IMR-90 (cell line): Measurements from ENCODE around the gene TRDMT1. TPM values are rescaled to one million over a fixed set of nuclear protein-coding genes. Genes with fewer than 3 reads are reported as not detected.

ENCODE experiments used
- ATAC-seq: fragments of 200-7000 bp; cut with Tn5 transposase; 2 replicates; pipeline ENCODE4 v1.9.1; 2020; ENCODE audit warnings: low read depth, mild to moderate bottlenecking, moderate library complexity
- BruUV-seq: library from RNA; stranded (reverse); fragments of 400-500 nt; replicated peaks from 2 replicates; lab custom pipeline; 2021; lab: Mats Ljungman, UMichigan
- CTCF ChIA-PET: fragments of 300-600 bp; formaldehyde crosslinking; extraction: SDS; loops from one replicate; lab custom pipeline; 2021; ENCODE audit warnings: antibody characterized with exemption; lab: Yijun Ruan, JAX
- POLR2A ChIA-PET: fragments of 300-600 bp; sonication (Branson Sonifier 250); formaldehyde crosslinking; loops from one replicate; lab custom pipeline; 2022; ENCODE audit warnings: antibody characterized with exemption; ENCODE audit not compliant: unreplicated experiment; lab: Charles Lee
- DNase-seq: peaks from one replicate; pipeline ENCODE4 v3.0.0; 2013
- H2AFZ ChIP-seq: replicated peaks from 2 replicates; pipeline ENCODE3; 2013; ENCODE audit warnings: low read length, mild to moderate bottlenecking; ENCODE audit not compliant: poor library complexity
- H2AK5ac ChIP-seq: 2 replicates; pipeline ENCODE4 v1.6.1; 2013; ENCODE audit warnings: low read depth, low read length, inconsistent platforms
- H2AK9ac ChIP-seq: replicated peaks from 2 replicates; pipeline ENCODE3; 2013; ENCODE audit warnings: mild to moderate bottlenecking, low read depth, low read length, moderate library complexity; ENCODE audit not compliant: poor library complexity
- H2BK120ac ChIP-seq: 2 replicates; pipeline ENCODE4 v1.6.1; 2013; ENCODE audit warnings: low read depth, low read length, inconsistent platforms
- H2BK15ac ChIP-seq: 3 replicates; pipeline ENCODE4 v1.6.1; 2013; ENCODE audit warnings: low read depth, low read length, inconsistent platforms
- H2BK20ac ChIP-seq: 2 replicates; pipeline ENCODE4 v1.6.1; 2013; ENCODE audit warnings: low read depth, mild to moderate bottlenecking, inconsistent platforms, low read length, moderate library complexity
- H2BK5ac ChIP-seq: 2 replicates; pipeline ENCODE4 v1.6.1; 2013; ENCODE audit warnings: mild to moderate bottlenecking, low read depth, low read length, inconsistent platforms; ENCODE audit not compliant: poor library complexity, severe bottlenecking
- H3K14ac ChIP-seq: replicated peaks from 2 replicates; pipeline ENCODE4 v1.6.1; 2013; ENCODE audit warnings: low read depth, low read length, inconsistent platforms
- H3K18ac ChIP-seq: 2 replicates; pipeline ENCODE4 v1.6.1; 2013; ENCODE audit warnings: low read depth, low read length, control low read depth
- H3K23ac ChIP-seq: 2 replicates; pipeline ENCODE4 v1.6.1; 2013; ENCODE audit warnings: low read depth, low read length, inconsistent platforms
- H3K27ac ChIP-seq: 2 replicates; pipeline ENCODE4 v1.5.1; 2013; ENCODE audit warnings: mild to moderate bottlenecking, control low read depth, low read length; ENCODE audit not compliant: insufficient read depth
- H3K27me3 ChIP-seq: 2 replicates; pipeline ENCODE4 v1.6.1; 2013; ENCODE audit warnings: low read length; ENCODE audit not compliant: control insufficient read depth, insufficient read depth
- H3K36me3 ChIP-seq: 2 replicates; pipeline ENCODE4 v1.6.1; 2013; ENCODE audit warnings: low read length, mixed read lengths; ENCODE audit not compliant: control insufficient read depth, insufficient read depth
- H3K4ac ChIP-seq: 2 replicates; pipeline ENCODE4 v1.6.1; 2013; ENCODE audit warnings: low read depth, low read length, inconsistent platforms
- H3K4me1 ChIP-seq: 2 replicates; pipeline ENCODE4 v1.6.1; 2013; ENCODE audit warnings: low read length, mixed read lengths; ENCODE audit not compliant: control insufficient read depth, insufficient read depth
- H3K4me2 ChIP-seq: 2 replicates; pipeline ENCODE4 v1.6.1; 2013; ENCODE audit warnings: low read depth, mild to moderate bottlenecking, control low read depth, low read length, moderate library complexity
- H3K4me3 ChIP-seq: 2 replicates; pipeline ENCODE4 v1.5.1; 2013; ENCODE audit warnings: low read depth, mild to moderate bottlenecking, control low read depth, low read length, moderate library complexity; ENCODE audit not compliant: insufficient read depth
- H3K56ac ChIP-seq: 2 replicates; pipeline ENCODE4 v1.6.1; 2013; ENCODE audit warnings: low read length, inconsistent platforms; ENCODE audit not compliant: insufficient read depth; ENCODE audit errors: extremely low read depth
- H3K79me1 ChIP-seq, 2 experiments: 2 replicates each; pipeline ENCODE4 v1.6.1; 2013; ENCODE audit warnings: low read length in 2 of 2, inconsistent platforms in 1 of 2, low read depth in 1 of 2
- H3K9ac ChIP-seq: 2 replicates; pipeline ENCODE4 v1.6.1; 2013; ENCODE audit warnings: low read depth, low read length, control low read depth
- H3K9me1 ChIP-seq: 2 replicates; pipeline ENCODE4 v1.6.1; 2013; ENCODE audit warnings: low read length, inconsistent platforms; ENCODE audit not compliant: insufficient read depth
- H3K9me3 ChIP-seq: 2 replicates; pipeline ENCODE4 v1.6.1; 2013; ENCODE audit warnings: low read length; ENCODE audit not compliant: control insufficient read depth, insufficient read depth
- H4K20me1 ChIP-seq: 2 replicates; pipeline ENCODE4 v1.6.1; 2013; ENCODE audit warnings: low read length, inconsistent platforms; ENCODE audit not compliant: insufficient read depth
- H4K5ac ChIP-seq: 2 replicates; pipeline ENCODE4 v1.6.1; 2013; ENCODE audit warnings: mild to moderate bottlenecking, low read depth, low read length, control low read depth
- H4K8ac ChIP-seq, 2 experiments: 2 replicates each; pipeline ENCODE4 v1.6.1; 2013; ENCODE audit warnings: low read depth in 2 of 2, low read length in 2 of 2, control low read depth in 1 of 2, inconsistent platforms in 1 of 2
- H4K91ac ChIP-seq: 2 replicates; pipeline ENCODE4 v1.6.1; 2013; ENCODE audit warnings: low read depth, low read length, inconsistent platforms; ENCODE audit not compliant: insufficient read depth
- BHLHE40 ChIP-seq: fragments of 150-350 bp; IDR thresholded peaks from 2 replicates; pipeline ENCODE4 v1.6.1; 2016; ENCODE audit warnings: mild to moderate bottlenecking, low read depth, low read length
- CEBPB ChIP-seq: IDR thresholded peaks from 2 replicates; pipeline ENCODE4 v1.6.1; 2012; ENCODE audit warnings: low read depth, low read length, improper control_type of control experiment
- CHD1 ChIP-seq: IDR thresholded peaks from 2 replicates; pipeline ENCODE4 v1.6.1; 2012; ENCODE audit warnings: low read depth, low read length, improper control_type of control experiment
- CTCF ChIP-seq: conservative IDR thresholded peaks from 2 replicates; pipeline ENCODE4 v1.5.1; 2012; ENCODE audit warnings: mild to moderate bottlenecking, low read depth, low read length, improper control_type of control experiment
- ELK1 ChIP-seq: fragments of 150-350 bp; IDR thresholded peaks from 2 replicates; pipeline ENCODE4 v1.6.1; 2016; ENCODE audit warnings: low read depth, mild to moderate bottlenecking, low read length, moderate library complexity, borderline replicate concordance
- FOS ChIP-seq: fragments of 150-350 bp; IDR thresholded peaks from 2 replicates; pipeline ENCODE4 v1.6.1; 2016; ENCODE audit warnings: low read depth, low read length
- MAFK ChIP-seq: IDR thresholded peaks from 2 replicates; pipeline ENCODE4 v1.6.1; 2012; ENCODE audit warnings: low read depth, low read length, improper control_type of control experiment
- MAZ ChIP-seq: IDR thresholded peaks from 2 replicates; pipeline ENCODE4 v1.6.1; 2012; ENCODE audit warnings: low read depth, mild to moderate bottlenecking, low read length, improper control_type of control experiment, moderate library complexity, borderline replicate concordance
- NFE2L2 ChIP-seq: fragments of 150-350 bp; IDR thresholded peaks from 2 replicates; pipeline ENCODE4 v1.6.1; 2016; ENCODE audit warnings: low read depth, mild to moderate bottlenecking, low read length
- POLR2A ChIP-seq: IDR thresholded peaks from 2 replicates; pipeline ENCODE4 v1.6.1; 2012; ENCODE audit warnings: mild to moderate bottlenecking, low read depth, low read length
- RAD21 ChIP-seq: IDR thresholded peaks from 2 replicates; pipeline ENCODE4 v1.6.1; 2012; ENCODE audit warnings: low read length, improper control_type of control experiment
- RCOR1 ChIP-seq: IDR thresholded peaks from 2 replicates; pipeline ENCODE4 v1.6.1; 2012; ENCODE audit warnings: mild to moderate bottlenecking, low read length, improper control_type of control experiment; ENCODE audit not compliant: insufficient replicate concordance
- SMC3 ChIP-seq: fragments of 150-350 bp; IDR thresholded peaks from 2 replicates; pipeline ENCODE4 v1.6.1; 2016; ENCODE audit warnings: low read depth, mild to moderate bottlenecking, antibody characterized with exemption, low read length, moderate library complexity
- USF2 ChIP-seq: fragments of 150-350 bp; IDR thresholded peaks from 2 replicates; pipeline ENCODE4 v1.6.1; 2017; ENCODE audit warnings: mild to moderate bottlenecking, antibody characterized with exemption, low read length, low read depth
- WGBS, 2 experiments: methylation state at CpG; one replicate each; pipeline versions ENCODE4 v1.1.5 to v1.1.7; 2013; ENCODE audit warnings: missing lambda C conversion rate in 2 of 2; ENCODE audit not compliant: insufficient read length in 1 of 2; ENCODE audit errors: extremely low coverage in 2 of 2; 5-methylcytosine and 5-hydroxymethylcytosine counted together
- dilution Hi-C: fragments of 300-500 bp; cut with HindIII; formaldehyde crosslinking; loops from one replicate; pipeline ENCODE4 v1.14.3; 2018; ENCODE audit warnings: low sequenced_read_pairs; ENCODE audit not compliant: unreplicated experiment
- in situ Hi-C: fragments of 300-500 bp; cut with MboI; formaldehyde crosslinking; loops from 3 replicates; pipeline ENCODE4 v1.14.3; 2019; ENCODE audit warnings: low sequenced_read_pairs, inconsistent platforms, mixed read lengths
- intact Hi-C: fragments of 100-400 bp; cut with micrococcal nuclease; formaldehyde crosslinking; loops from 2 replicates; pipeline ENCODE4 v1.10.0; 2022
- polyA plus RNA-seq, 3 experiments: library from polyadenylated mRNA; depleted of rRNA; stranded (reverse); fragments of >200 nt; gene quantifications; 2 replicates each; pipeline ENCODE4 v1.2.3, GENCODE V29; 2012; ENCODE audit warnings: low replicate concordance in 1 of 3
- total RNA-seq: library from RNA; depleted of rRNA; stranded (reverse); fragments of >200 nt; gene quantifications from 2 replicates; pipeline ENCODE4 v1.2.3, GENCODE V29; 2012

TRDMT1 gene
- total and polyA plus RNA-seq, 2 of the 4 experiments (the other 2 are of a cell fraction): 2.1 to 4.7 TPM

- TF ChIP-seq SMC3 (peak; percentile 3; the same call in 1 of the 2 replicates), POLR2A (no peak)
Measured at GRCh38 chr10:17206210-17206709, 4.8 kb upstream of the TRDMT1 start (continued).

GRCh38 chr10:17203416-17203815, 1.9 kb upstream of the TRDMT1 start:
- BruUV-seq: no TSS peak
- peaks cover 10% of the 10 kb centered on the region; the same call in 1 of the 2 replicates for H3K4me1 ChIP-seq
- H4K91ac ChIP-seq: no peak overlapping the region
- no peaks in the 10 kb centered on the region for H3K27me3 ChIP-seq
- no peak overlapping the region for H3K9ac ChIP-seq
- peaks cover 8 to 35% of the 10 kb centered on the region in 2 experiments for H3K79me1 ChIP-seq
- H2AK9ac ChIP-seq: no peak overlapping the region
- no peak overlapping the region for H3K14ac ChIP-seq
- in situ Hi-C loops (no loop called here), intact Hi-C loops (no loop called here), dilution Hi-C loops (no loop called here)
- H3K4me2 ChIP-seq: no peak overlapping the region
- no peak overlapping the region for H3K18ac ChIP-seq
- H3K4ac ChIP-seq: no peak overlapping the region
- ChIA-PET CTCF (no interaction called here), POLR2A (no interaction called here)
- H2BK5ac ChIP-seq: no peak overlapping the region
- no peak for ATAC-seq
- no peak overlapping the region for H2BK20ac ChIP-seq
- H3K36me3 ChIP-seq: no peaks in the 10 kb centered on the region
- no peak overlapping the region for H3K4me3 ChIP-seq
- H3K9me3 ChIP-seq: no peaks in the 10 kb centered on the region
- H4K5ac ChIP-seq: no peak overlapping the region
- no peak for DNase-seq
- 0 out of 2 replicates have a peak, but pooled peaks cover 3% of the 10 kb centered on the region for H3K9me1 ChIP-seq
- 57% methylated on average over 2 of the region's 3 CpGs; no CpG with 5 or more reads in 1 of the 2 experiments for WGBS, 2 experiments
- no peak overlapping the region for H3K27ac ChIP-seq
- no peak overlapping the region for H2AFZ ChIP-seq
- H2BK15ac ChIP-seq: no peak overlapping the region
- no peak overlapping the region for H3K23ac ChIP-seq
- H2BK120ac ChIP-seq: no peak overlapping the region
- no peak overlapping the region for H4K8ac ChIP-seq
- no peaks in the 10 kb centered on the region for H4K20me1 ChIP-seq
- no peak overlapping the region for H3K56ac ChIP-seq
- no peak overlapping the region for H2AK5ac ChIP-seq
- no peak for TF ChIP-seq FOS
- TF ChIP-seq MAZ: no peak
- no peak for TF ChIP-seq CEBPB
- TF ChIP-seq CTCF: no peak
- no peak for TF ChIP-seq ELK1
- TF ChIP-seq CHD1: no peak
- no peak for TF ChIP-seq BHLHE40
- TF ChIP-seq USF2: no peak
- TF ChIP-seq NFE2L2: no peak
- no peak for TF ChIP-seq SMC3
- TF ChIP-seq RAD21: no peak
- TF ChIP-seq RCOR1: no peak
- no peak for TF ChIP-seq POLR2A
- no peak for TF ChIP-seq MAFK
